Activated T-cell treated with anti-CD3 and anti-CD28 coated beads, Interleukin-2, amount 50 U/mL, for 72 hours (primary cell): ENCODE measurements around the gene EHD4. TPM values are rescaled to one million over a fixed set of nuclear protein-coding genes. Genes with fewer than 3 reads are reported as not detected.

Experiments
- ATAC-seq, 2 donors: fragments of 150-1000 bp; cut with Tn5 transposase; replicated peaks in 1 of 2; 2 replicates each; pipeline ENCODE4 v1.10.0; 2021; ENCODE audit warnings: moderate library complexity in 2 of 2, mild to moderate bottlenecking in 1 of 2
- DNase-seq, 2 donors: peaks; one replicate each; pipeline ENCODE4 v3.0.0; 2021 to 2022; ENCODE audit warnings: mixed read lengths in 1 of 2
- H3K27ac Mint-ChIP-seq: one replicate; pipeline ENCODE4 v1.8.0; 2022; ENCODE audit warnings: mild to moderate bottlenecking, moderate library complexity, mixed read lengths
- H3K27me3 Mint-ChIP-seq: one replicate; pipeline ENCODE4 v1.8.0; 2022; ENCODE audit warnings: low read depth, mixed read lengths
- H3K36me3 Mint-ChIP-seq, 2 donors: one replicate each; pipeline ENCODE4 v1.8.0; 2022; ENCODE audit warnings: mixed read lengths in 2 of 2, mild to moderate bottlenecking in 1 of 2; ENCODE audit not compliant: insufficient read depth in 2 of 2
- H3K4me1 Mint-ChIP-seq: one replicate; pipeline ENCODE4 v1.8.0; 2022; ENCODE audit warnings: low read depth, mixed read lengths
- H3K4me3 Mint-ChIP-seq, 2 donors: one replicate each; pipeline ENCODE4 v1.8.0; 2022; ENCODE audit warnings: mild to moderate bottlenecking in 2 of 2, mixed read lengths in 2 of 2, moderate library complexity in 2 of 2
- H3K9me3 Mint-ChIP-seq, 2 donors: one replicate each; pipeline ENCODE4 v1.8.0; 2022; ENCODE audit warnings: mixed read lengths in 2 of 2
- total RNA-seq, 2 donors: library from RNA; stranded (reverse); gene quantifications; one replicate each; pipeline ENCODE4 v1.2.3, GENCODE V29; 2022

EHD4 gene
- 10 to 100 TPM; 22.6 to 32.7 TPM for total RNA-seq

- H3K4me1 Mint-ChIP-seq, result peaks cover 47% of the 10 kb centered on the region
- no peaks in the 10 kb centered on the region for H3K9me3 Mint-ChIP-seq
Observed at GRCh38 chr15:41972253-41973242, at the start of gene EHD4. EHD4 (minus strand) TSS chr15:41972557; CDS start chr15:41972494, 63 bp downstream.

GRCh38 chr15:42021593-42021992 is 49.2 kb upstream of the EHD4 start:
- ATAC-seq (no peak), DNase-seq (no peak)
- no peak overlapping the region for H3K27ac Mint-ChIP-seq
- H3K4me1 Mint-ChIP-seq, result no peaks in the 10 kb centered on the region
- H3K9me3 Mint-ChIP-seq, result no peaks in the 10 kb centered on the region
- no peaks in the 10 kb centered on the region for H3K27me3 Mint-ChIP-seq
- no peaks in the 10 kb centered on the region for H3K36me3 Mint-ChIP-seq
- H3K4me3 Mint-ChIP-seq, result no peak overlapping the region

More at GRCh38 chr15:41972253-41973242, at the start of gene EHD4:
- Mint-ChIP-seq H3K4me3 (peak within 1 kb of the TSS; percentile 91 to 98), H3K36me3 (peaks cover 0 to 3% of the 10 kb centered on the region in 2 donors), H3K27ac (peak within 1 kb of the TSS; percentile 99), H3K27me3 (peaks cover 36% of the 10 kb centered on the region)
- ATAC-seq, result peak; percentile 83 to 87
- peak; percentile 97 to 98 for DNase-seq

DNA sequence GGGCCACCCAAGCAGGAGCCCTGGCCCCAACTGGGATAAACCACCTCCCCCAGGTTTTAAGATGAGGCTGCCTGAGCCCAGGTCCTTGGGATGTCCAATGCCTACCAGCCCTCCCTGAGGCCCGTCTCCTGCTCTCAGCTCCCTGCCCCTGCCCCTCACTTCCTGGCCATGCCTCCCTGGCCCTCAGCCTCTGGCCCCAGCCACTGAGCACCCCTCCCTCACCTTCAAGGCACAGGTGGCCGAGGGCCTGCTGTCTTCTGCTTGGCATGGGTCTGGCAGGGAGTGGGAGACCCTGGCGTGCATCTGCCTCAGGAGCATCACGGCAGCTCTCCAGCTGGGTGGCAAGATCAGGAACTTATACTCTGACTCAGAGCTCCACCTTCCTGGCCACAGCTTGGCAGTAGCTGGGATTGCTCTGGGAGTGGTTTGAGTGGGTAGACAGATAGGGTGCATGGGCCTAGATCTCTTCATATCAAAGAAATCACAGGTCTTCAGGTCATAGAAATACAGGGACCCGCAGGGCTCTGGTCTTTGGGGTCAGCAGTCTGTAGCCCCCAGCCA is 48.4 kb upstream of the EHD4 start, which contains the start of gene PLA2G4E:
PLA2G4E (minus strand) TSS at position 330 of the 561 bp plus-strand sequence; CDS start at position 318, 12 bp downstream.
- Mint-ChIP-seq H3K27me3 (no peaks in the 10 kb centered on the region), H3K36me3 (no peaks in the 10 kb centered on the region), H3K27ac (no peak within 1 kb of the TSS)

GRCh38 chr15:42018306-42019224 is 46.2 kb upstream of the EHD4 start:
- H3K27me3 Mint-ChIP-seq, result no peaks in the 10 kb centered on the region
- H3K36me3 Mint-ChIP-seq, result no peaks in the 10 kb centered on the region
- ATAC-seq (no peak), DNase-seq (no peak)
- H3K4me1 Mint-ChIP-seq, result no peaks in the 10 kb centered on the region
- H3K4me3 Mint-ChIP-seq, result no peak overlapping the region
- H3K9me3 Mint-ChIP-seq, result no peaks in the 10 kb centered on the region
- H3K27ac Mint-ChIP-seq, result no peak overlapping the region

More for the DNA sequence above, 48.4 kb upstream of the EHD4 start, which contains the start of gene PLA2G4E:
- H3K9me3 Mint-ChIP-seq, result no peaks in the 10 kb centered on the region
- H3K4me3 Mint-ChIP-seq, result no peak within 1 kb of the TSS
- no peak for ATAC-seq
- no peak for DNase-seq
- no peaks in the 10 kb centered on the region for H3K4me1 Mint-ChIP-seq

DNA sequence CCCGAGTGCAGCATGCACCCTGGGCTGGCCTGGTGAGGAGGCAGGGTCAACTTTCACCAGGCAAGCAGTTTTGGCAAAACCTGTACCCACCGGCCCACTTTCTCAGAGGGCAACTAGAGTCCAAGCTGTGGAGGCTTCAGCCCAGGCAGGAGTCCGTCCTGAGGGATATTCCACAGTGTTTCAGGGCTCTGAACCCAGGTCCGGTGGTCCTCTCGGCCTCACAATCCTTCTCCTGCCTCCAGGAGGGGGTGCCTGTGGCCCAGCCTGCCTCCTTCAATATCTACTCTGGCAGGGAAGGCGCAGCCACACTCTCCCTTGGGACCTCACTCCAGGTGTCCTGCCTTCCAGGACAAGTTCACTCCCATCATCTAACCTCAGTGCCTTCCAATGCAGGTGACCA is 44.6 kb upstream of the EHD4 start:
- no peak overlapping the region for H3K27ac Mint-ChIP-seq
- DNase-seq (no peak), ATAC-seq (no peak)
- H3K4me3 Mint-ChIP-seq, result no peak overlapping the region
- no peaks in the 10 kb centered on the region for H3K27me3 Mint-ChIP-seq
- no peaks in the 10 kb centered on the region for H3K36me3 Mint-ChIP-seq
- H3K9me3 Mint-ChIP-seq, result no peaks in the 10 kb centered on the region
- no peaks in the 10 kb centered on the region for H3K4me1 Mint-ChIP-seq

DNA sequence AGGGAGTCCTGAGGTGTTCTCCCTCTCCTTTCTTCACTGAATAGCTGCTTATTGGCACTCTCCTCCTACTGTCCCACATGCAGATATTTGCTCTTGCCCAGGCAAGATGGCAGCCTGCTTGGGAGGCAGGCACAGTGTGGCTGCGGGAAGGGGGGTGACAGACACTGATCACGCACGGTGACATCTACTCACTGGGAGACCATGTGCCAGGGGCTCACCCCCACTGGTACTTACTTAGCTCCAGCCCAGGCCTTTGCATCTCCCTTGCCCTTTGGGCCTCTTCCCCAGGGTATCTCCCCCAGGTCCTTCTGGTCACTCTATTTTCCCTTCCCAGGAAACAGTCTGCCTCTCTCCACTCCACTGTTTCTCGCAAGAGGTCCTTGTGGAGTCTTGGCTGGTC is 42.0 kb upstream of the EHD4 start:
- Mint-ChIP-seq H3K27ac (no peak overlapping the region), H3K36me3 (no peaks in the 10 kb centered on the region), H3K27me3 (no peaks in the 10 kb centered on the region), H3K4me1 (peaks cover 19% of the 10 kb centered on the region), H3K9me3 (no peaks in the 10 kb centered on the region), H3K4me3 (no peak overlapping the region)
- ATAC-seq, result no peak
- no peak for DNase-seq

- Mint-ChIP-seq H3K27ac (no peak overlapping the region), H3K4me3 (no peak overlapping the region), H3K9me3 (no peaks in the 10 kb centered on the region), H3K27me3 (no peaks in the 10 kb centered on the region), H3K4me1 (peaks cover 23% of the 10 kb centered on the region), H3K36me3 (no peaks in the 10 kb centered on the region)
- no peak for DNase-seq
- no peak for ATAC-seq
Observed at GRCh38 chr15:42012928-42013482, 40.6 kb upstream of the EHD4 start.

- peaks cover 28% of the 10 kb centered on the region for H3K4me1 Mint-ChIP-seq
- ATAC-seq, result no peak
- no peak overlapping the region for H3K27ac Mint-ChIP-seq
- H3K36me3 Mint-ChIP-seq, result no peaks in the 10 kb centered on the region
- DNase-seq, result no peak
- no peaks in the 10 kb centered on the region for H3K27me3 Mint-ChIP-seq
- H3K4me3 Mint-ChIP-seq, result no peak overlapping the region
- H3K9me3 Mint-ChIP-seq, result no peaks in the 10 kb centered on the region
Observed at GRCh38 chr15:42012241-42012640, 39.9 kb upstream of the EHD4 start.

DNA sequence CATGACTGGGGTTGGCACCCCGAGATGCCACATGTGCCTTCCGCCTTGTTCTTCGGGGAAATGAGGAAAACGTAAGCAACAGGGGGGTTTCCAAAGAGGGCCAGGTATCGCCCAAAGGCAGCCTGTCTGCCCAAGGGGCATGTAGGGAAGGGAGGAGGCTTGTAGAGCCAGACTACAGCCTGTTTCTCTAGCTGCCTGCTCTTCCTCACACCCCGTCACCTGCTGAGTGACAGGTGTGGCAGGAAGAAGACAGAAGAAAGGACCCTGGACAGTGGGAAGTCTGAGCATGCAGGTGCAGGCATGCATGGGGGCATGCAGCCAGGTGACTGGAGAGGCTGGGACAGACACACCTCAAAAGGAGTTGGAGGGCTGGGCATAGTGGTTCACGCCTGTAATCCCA is 38.7 kb upstream of the EHD4 start:
- DNase-seq (no peak), ATAC-seq (no peak)
- peak overlapping the region; percentile 54 for H3K27ac Mint-ChIP-seq
- H3K4me3 Mint-ChIP-seq, result peak overlapping the region in 1 of 2 donors; percentile 7
- no peaks in the 10 kb centered on the region for H3K9me3 Mint-ChIP-seq
- no peaks in the 10 kb centered on the region for H3K27me3 Mint-ChIP-seq
- H3K4me1 Mint-ChIP-seq, result peaks cover 30% of the 10 kb centered on the region
- H3K36me3 Mint-ChIP-seq, result no peaks in the 10 kb centered on the region

- Mint-ChIP-seq H3K27me3 (no peaks in the 10 kb centered on the region), H3K4me3 (peak overlapping the region in 1 of 2 donors; percentile 7), H3K27ac (peak overlapping the region; percentile 54), H3K36me3 (no peaks in the 10 kb centered on the region), H3K4me1 (peaks cover 30% of the 10 kb centered on the region), H3K9me3 (no peaks in the 10 kb centered on the region)
- no peak for DNase-seq
- ATAC-seq, result peak; percentile 74 to 75
Observed at GRCh38 chr15:42010434-42010833, 38.1 kb upstream of the EHD4 start.

GRCh38 chr15:42009474-42009873 is 37.1 kb upstream of the EHD4 start:
- no peak for ATAC-seq
- Mint-ChIP-seq H3K4me1 (peaks cover 30% of the 10 kb centered on the region), H3K27me3 (no peaks in the 10 kb centered on the region), H3K9me3 (no peaks in the 10 kb centered on the region), H3K36me3 (no peaks in the 10 kb centered on the region), H3K4me3 (no peak overlapping the region), H3K27ac (no peak overlapping the region)
- DNase-seq, result no peak

DNA sequence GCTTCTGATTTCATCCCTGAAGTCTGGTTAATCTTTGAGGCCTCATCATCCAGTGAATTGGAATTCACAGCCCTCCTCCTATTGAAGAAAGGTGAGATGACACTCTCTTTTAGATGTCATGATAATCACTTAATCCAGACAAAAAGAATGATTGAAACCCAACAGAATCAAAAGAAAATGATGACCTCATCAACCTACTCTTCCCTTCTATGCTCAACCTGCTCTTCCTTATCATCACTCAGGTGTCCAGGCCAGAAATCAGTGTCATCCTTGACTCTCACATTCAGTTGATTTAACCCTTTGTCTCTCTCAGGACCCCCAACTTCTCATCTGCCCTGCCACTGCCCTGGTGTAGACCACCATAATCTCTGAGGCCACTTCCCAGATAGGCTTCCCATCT is 36.7 kb upstream of the EHD4 start:
- Mint-ChIP-seq H3K4me3 (no peak overlapping the region), H3K9me3 (no peaks in the 10 kb centered on the region), H3K27ac (no peak overlapping the region), H3K27me3 (no peaks in the 10 kb centered on the region), H3K4me1 (peaks cover 30% of the 10 kb centered on the region), H3K36me3 (no peaks in the 10 kb centered on the region)
- no peak for DNase-seq
- ATAC-seq, result no peak
